Mammary epithelial cell (primary cell): ENCODE measurements around the gene ARNT2.

Experiments used
- EZH2 ChIP-seq: IDR thresholded peaks from 2 replicates; pipeline ENCODE4 v1.6.1; 2012; ENCODE audit warnings: low read length, inconsistent platforms, borderline replicate concordance
- TF ChIP-seq, protein P1 (sequence below), 2 donors: IDR thresholded peaks in 1 of 2; conservative IDR thresholded peaks in 1 of 2; 2 replicates each; pipeline ENCODE4 v1.5.1; 2011 to 2012; ENCODE audit warnings: inconsistent platforms in 2 of 2, low read length in 2 of 2, mild to moderate bottlenecking in 2 of 2, control low read depth in 1 of 2, low read depth in 1 of 2; ENCODE audit not compliant: insufficient read depth in 1 of 2; ENCODE audit errors: extremely low read depth in 1 of 2

DNA sequence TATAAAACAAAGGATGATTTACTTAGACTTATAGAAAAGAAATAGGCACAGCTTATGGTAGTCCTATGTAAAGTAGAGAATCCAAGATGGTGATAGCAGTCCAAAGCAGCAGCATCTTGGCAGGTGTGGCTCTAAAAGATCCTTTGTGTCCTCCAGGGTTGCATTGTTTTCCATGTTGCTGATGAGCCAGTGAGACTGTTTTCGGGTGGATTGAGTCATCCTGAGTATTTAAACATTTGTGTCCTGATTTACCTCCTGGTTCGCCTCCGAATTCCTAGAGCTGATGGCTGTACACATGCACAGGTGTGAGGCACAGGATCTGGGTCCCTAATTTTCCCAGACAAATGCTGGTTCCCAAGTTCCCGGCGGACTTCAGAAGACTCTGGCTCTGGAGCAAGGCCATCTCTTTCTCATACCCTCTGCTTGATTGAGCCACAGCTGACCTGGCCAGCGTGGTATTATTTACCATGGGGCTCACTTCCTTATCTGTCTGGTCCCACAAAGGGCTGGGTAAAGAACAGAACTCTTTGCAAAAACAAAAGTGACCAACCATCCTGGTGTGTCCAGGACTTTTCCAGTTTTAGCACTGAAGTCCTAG is 51.0 kb downstream of the ARNT2 start:
- no peak for TF ChIP-seq EZH2
- TF ChIP-seq, protein P1, sequence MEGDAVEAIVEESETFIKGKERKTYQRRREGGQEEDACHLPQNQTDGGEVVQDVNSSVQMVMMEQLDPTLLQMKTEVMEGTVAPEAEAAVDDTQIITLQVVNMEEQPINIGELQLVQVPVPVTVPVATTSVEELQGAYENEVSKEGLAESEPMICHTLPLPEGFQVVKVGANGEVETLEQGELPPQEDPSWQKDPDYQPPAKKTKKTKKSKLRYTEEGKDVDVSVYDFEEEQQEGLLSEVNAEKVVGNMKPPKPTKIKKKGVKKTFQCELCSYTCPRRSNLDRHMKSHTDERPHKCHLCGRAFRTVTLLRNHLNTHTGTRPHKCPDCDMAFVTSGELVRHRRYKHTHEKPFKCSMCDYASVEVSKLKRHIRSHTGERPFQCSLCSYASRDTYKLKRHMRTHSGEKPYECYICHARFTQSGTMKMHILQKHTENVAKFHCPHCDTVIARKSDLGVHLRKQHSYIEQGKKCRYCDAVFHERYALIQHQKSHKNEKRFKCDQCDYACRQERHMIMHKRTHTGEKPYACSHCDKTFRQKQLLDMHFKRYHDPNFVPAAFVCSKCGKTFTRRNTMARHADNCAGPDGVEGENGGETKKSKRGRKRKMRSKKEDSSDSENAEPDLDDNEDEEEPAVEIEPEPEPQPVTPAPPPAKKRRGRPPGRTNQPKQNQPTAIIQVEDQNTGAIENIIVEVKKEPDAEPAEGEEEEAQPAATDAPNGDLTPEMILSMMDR (conservative IDR thresholded peaks at IDR 0.05 in 1 of 2, IDR thresholded peaks at IDR 0.05 in 1 of 2; ENCODE audit: extremely low read depth in 1 of 2, insufficient read depth in 1 of 2, low read depth in 1 of 2, low read length in 2 of 2), result no peak
